Tibial artery (tissue), 4 donors: Measurements from ENCODE around the gene DOCK11.
"Not testable (repeated sequence)": the region's sequence is repeated elsewhere in the genome, so short reads cannot be mapped to it uniquely, and the experiment has no call there.

ENCODE experiments used
- DNase-seq, 2 donors: peaks; one replicate each; pipeline ENCODE4 v3.0.0-alpha.2; 2019
- H3K27ac ChIP-seq, 2 donors: fragments of 200-600 bp; sonication (generic) in 1 of 2; 1 replicate in 1 of 2; 2 replicates in 1 of 2; pipeline ENCODE4 v1.5.1; 2018 to 2019; ENCODE audit warnings: mild to moderate bottlenecking in 1 of 2
- H3K27me3 ChIP-seq, 2 donors: fragments of 200-600 bp; sonication (generic) in 1 of 2; one replicate each; pipeline versions ENCODE4 v1.5.1 to v1.6.0; 2016 to 2019
- H3K36me3 ChIP-seq, 3 donors: fragments of 200-600 bp; sonication (generic) in 2 of 3; one replicate each; pipeline ENCODE4 v1.5.1; 2016 to 2019; ENCODE audit warnings: mild to moderate bottlenecking in 2 of 3
- H3K4me1 ChIP-seq, 4 donors: fragments of 200-600 bp; sonication (generic) in 2 of 4; 1 replicate in 3 of 4; 2 replicates in 1 of 4; pipeline ENCODE4 v1.5.1; 2016 to 2019
- H3K4me3 ChIP-seq, 2 donors: fragments of 200-600 bp; sonication (generic) in 1 of 2; 1 replicate in 1 of 2; 2 replicates in 1 of 2; pipeline ENCODE4 v1.5.1; 2018 to 2019; ENCODE audit warnings: mild to moderate bottlenecking in 2 of 2
- H3K9me3 ChIP-seq, 3 donors: fragments of 200-600 bp; sonication (generic) in 1 of 3; one replicate each; pipeline ENCODE4 v1.5.1; 2016 to 2019
- intact Hi-C: fragments of 100-400 bp; cut with DNase I; formaldehyde crosslinking; loops from one replicate; pipeline ENCODE4 v1.15.0; 2023; ENCODE audit warnings: low total_unique reads
- TF ChIP-seq, protein P1 (sequence below), 2 experiments: fragments of 200-600 bp in 1 of 2; fragments of 450-650 bp in 1 of 2; IDR thresholded peaks; one replicate each; pipeline ENCODE4 v1.5.1; 2017 to 2019; ENCODE audit warnings: antibody characterized with exemption in 2 of 2, mild to moderate bottlenecking in 1 of 2, moderate library complexity in 1 of 2

Gene DOCK11

DNA sequence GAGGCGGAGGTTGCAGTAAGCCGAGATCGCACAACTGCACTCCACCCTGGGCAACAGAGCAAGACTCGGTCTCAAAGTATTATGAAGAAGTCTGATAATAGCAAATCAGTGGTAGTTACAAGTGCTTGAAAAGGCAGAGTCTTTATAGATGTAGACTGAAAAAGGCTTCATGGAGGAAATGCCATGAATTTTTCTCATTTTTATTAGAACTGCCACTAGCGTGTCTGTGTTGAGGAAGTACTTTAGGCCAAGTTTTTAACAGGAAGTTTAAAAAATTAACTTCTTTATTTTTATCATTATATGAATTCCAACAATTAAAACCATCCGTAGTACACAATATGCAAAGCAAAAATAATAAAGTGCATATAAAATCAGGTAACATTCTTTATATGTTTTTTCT is 199.0 kb downstream of the DOCK11 start:
- intact Hi-C loops = no loop called here
- no peak overlapping the region for H3K27ac ChIP-seq
- H3K36me3 ChIP-seq = no peaks in the 10 kb centered on the region
- TF ChIP-seq, protein P1, sequence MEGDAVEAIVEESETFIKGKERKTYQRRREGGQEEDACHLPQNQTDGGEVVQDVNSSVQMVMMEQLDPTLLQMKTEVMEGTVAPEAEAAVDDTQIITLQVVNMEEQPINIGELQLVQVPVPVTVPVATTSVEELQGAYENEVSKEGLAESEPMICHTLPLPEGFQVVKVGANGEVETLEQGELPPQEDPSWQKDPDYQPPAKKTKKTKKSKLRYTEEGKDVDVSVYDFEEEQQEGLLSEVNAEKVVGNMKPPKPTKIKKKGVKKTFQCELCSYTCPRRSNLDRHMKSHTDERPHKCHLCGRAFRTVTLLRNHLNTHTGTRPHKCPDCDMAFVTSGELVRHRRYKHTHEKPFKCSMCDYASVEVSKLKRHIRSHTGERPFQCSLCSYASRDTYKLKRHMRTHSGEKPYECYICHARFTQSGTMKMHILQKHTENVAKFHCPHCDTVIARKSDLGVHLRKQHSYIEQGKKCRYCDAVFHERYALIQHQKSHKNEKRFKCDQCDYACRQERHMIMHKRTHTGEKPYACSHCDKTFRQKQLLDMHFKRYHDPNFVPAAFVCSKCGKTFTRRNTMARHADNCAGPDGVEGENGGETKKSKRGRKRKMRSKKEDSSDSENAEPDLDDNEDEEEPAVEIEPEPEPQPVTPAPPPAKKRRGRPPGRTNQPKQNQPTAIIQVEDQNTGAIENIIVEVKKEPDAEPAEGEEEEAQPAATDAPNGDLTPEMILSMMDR (IDR thresholded peaks at IDR 0.05) = no peak
- no peak for DNase-seq
- no peaks in the 10 kb centered on the region for H3K9me3 ChIP-seq
- no peak overlapping the region for H3K4me3 ChIP-seq
- peaks cover 0 to 8% (median 2%) of the 10 kb centered on the region in 4 donors for H3K4me1 ChIP-seq
- no peaks in the 10 kb centered on the region for H3K27me3 ChIP-seq

- Histone ChIP-seq H3K9me3 (no peaks in the 10 kb centered on the region), H3K4me3 (no peak overlapping the region), H3K27me3 (no peaks in the 10 kb centered on the region), H3K27ac (no peak overlapping the region), H3K4me1 (peaks cover 0 to 8% (median 2%) of the 10 kb centered on the region in 4 donors), H3K36me3 (no peaks in the 10 kb centered on the region)
- intact Hi-C loops = no loop called here
- DNase-seq = no peak
- TF ChIP-seq, protein P1 (IDR thresholded peaks at IDR 0.05) = no peak
Observed at GRCh38 chrX:118698516-118699170, 203.0 kb downstream of the DOCK11 start.

DNA sequence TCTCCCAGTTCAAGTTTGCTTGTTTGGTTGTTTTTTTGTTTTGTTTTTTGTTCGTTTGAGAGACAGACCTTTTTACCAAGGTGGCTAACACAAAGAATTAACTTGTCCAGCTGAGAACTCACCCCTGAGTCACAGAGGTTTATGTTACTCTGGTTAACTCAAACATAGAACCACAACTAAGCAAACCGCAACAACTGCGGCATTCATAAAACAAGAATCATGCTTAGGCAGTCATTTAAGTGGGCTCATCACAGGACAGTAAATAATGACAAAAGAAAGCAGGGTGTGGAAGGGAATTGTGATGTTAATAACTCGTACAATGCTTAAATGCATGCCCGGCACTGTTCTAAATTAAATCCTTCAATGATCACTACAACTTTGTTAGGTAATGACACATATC is 207.1 kb downstream of the DOCK11 start:
- DNase-seq = no peak
- TF ChIP-seq, protein P1 (IDR thresholded peaks at IDR 0.05) = no peak
- Histone ChIP-seq H3K27ac (no peak overlapping the region), H3K27me3 (no peaks in the 10 kb centered on the region), H3K4me3 (no peak overlapping the region), H3K4me1 (peaks cover 0 to 5% (median 2%) of the 10 kb centered on the region in 4 donors), H3K9me3 (no peaks in the 10 kb centered on the region), H3K36me3 (no peaks in the 10 kb centered on the region)
- intact Hi-C loops = no loop called here

DNA sequence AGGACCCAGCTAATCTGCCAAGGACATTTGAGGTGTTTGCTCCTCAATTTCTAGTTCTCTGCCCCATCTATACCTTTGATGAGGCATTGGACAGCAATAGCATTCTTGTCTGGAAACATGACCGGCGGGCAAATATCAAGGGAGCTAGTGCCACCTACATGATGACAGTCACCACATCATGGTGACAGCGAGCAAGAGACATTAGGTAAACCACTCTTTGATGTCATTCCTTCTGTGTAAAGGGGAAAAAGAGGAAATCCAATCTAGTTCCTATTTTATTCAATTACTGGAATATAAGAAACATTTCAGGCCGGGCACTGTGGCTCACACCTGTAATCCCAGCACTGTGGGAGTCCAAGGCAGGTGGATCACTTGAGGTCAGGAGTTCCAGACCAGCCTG is 211.1 kb downstream of the DOCK11 start:
- Histone ChIP-seq H3K4me1 (peaks cover 0 to 5% (median 2%) of the 10 kb centered on the region in 4 donors), H3K4me3 (no peak overlapping the region), H3K9me3 (no peaks in the 10 kb centered on the region), H3K36me3 (no peaks in the 10 kb centered on the region), H3K27ac (no peak overlapping the region), H3K27me3 (no peaks in the 10 kb centered on the region)
- intact Hi-C loops = no loop called here
- no peak for DNase-seq
- TF ChIP-seq, protein P1 (IDR thresholded peaks at IDR 0.05) = no peak

DNA sequence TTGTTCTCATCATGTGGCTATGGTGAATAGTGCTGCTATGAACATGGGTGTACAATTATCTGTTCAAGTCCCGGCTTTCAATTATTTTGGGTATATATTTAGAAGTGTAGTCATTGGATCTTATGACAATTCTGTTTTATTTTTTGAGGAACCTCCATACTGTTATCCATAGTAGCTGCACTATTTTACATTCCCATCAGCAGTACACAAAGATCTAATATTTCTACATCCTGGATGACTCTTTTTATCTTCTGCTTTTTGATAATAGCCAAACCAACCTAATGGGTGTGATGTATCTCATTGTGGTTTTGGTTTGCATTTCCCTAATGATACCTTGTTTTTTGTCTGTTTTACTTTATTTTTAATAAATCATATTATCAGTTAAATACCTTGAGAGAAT is 218.9 kb downstream of the DOCK11 start:
- H3K36me3 ChIP-seq = no peaks in the 10 kb centered on the region
- no peak overlapping the region for H3K4me3 ChIP-seq
- H3K4me1 ChIP-seq = no peaks in the 10 kb centered on the region
- H3K27ac ChIP-seq = no peak overlapping the region
- no peaks in the 10 kb centered on the region for H3K9me3 ChIP-seq
- intact Hi-C loops = no loop called here
- no peaks in the 10 kb centered on the region for H3K27me3 ChIP-seq
- TF ChIP-seq, protein P1 (IDR thresholded peaks at IDR 0.05) = no peak
- no peak for DNase-seq

GRCh38 chrX:118715917-118716316 is 220.3 kb downstream of the DOCK11 start:
- DNase-seq, H3K4me3 ChIP-seq, intact Hi-C loops, H3K27me3 ChIP-seq, H3K4me1 ChIP-seq, H3K9me3 ChIP-seq, H3K27ac ChIP-seq, H3K36me3 ChIP-seq: not testable (repeated sequence)

GRCh38 chrX:118716833-118717232 is 221.2 kb downstream of the DOCK11 start:
- H3K36me3 ChIP-seq, H3K4me1 ChIP-seq, H3K27ac ChIP-seq, intact Hi-C loops, H3K4me3 ChIP-seq, H3K9me3 ChIP-seq, H3K27me3 ChIP-seq, DNase-seq: not testable (repeated sequence)
